SK-N-MC (cell line): ENCODE data around the gene COL4A1.

Experiments
- EZH2 ChIP-seq: fragments of 200-600 bp; sonication (generic); IDR thresholded peaks from one replicate; pipeline ENCODE4 v1.6.1; 2017; ENCODE audit warnings: antibody characterized with exemption
- POLR2AphosphoS5 ChIP-seq: IDR thresholded peaks from 2 replicates; pipeline ENCODE4 v1.6.1; 2012; ENCODE audit warnings: mild to moderate bottlenecking, low read depth, low read length, borderline replicate concordance

GRCh38 chr13:110234532-110234931 lies 72.4 kb downstream of the COL4A1 start:
- TF ChIP-seq EZH2, result no peak
- no peak for TF ChIP-seq POLR2AphosphoS5
